Measurements from ENCODE around the gene GRIA4.

DNA sequence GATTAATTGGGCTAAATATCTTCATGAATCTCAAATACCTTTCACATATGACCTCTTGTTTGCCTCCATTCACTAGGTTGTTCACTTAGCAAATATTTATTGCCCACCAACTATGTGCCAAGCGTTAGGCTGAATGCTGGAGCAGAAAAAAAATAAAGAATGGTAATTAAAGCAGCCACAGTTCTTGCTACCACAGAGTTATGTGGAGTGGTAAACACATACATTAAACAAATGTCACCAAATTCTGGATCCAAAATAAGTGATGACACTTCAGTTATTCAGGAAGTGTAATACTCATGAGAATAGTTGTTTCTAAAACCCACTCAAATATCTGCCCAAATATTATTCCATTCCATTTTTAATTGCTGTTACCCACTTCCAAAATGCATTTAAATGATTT lies 128.4 kb downstream of the GRIA4 start:
- TF ChIP-seq, protein P1, sequence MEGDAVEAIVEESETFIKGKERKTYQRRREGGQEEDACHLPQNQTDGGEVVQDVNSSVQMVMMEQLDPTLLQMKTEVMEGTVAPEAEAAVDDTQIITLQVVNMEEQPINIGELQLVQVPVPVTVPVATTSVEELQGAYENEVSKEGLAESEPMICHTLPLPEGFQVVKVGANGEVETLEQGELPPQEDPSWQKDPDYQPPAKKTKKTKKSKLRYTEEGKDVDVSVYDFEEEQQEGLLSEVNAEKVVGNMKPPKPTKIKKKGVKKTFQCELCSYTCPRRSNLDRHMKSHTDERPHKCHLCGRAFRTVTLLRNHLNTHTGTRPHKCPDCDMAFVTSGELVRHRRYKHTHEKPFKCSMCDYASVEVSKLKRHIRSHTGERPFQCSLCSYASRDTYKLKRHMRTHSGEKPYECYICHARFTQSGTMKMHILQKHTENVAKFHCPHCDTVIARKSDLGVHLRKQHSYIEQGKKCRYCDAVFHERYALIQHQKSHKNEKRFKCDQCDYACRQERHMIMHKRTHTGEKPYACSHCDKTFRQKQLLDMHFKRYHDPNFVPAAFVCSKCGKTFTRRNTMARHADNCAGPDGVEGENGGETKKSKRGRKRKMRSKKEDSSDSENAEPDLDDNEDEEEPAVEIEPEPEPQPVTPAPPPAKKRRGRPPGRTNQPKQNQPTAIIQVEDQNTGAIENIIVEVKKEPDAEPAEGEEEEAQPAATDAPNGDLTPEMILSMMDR (IDR thresholded peaks at IDR 0.05; ENCODE audit: insufficient read depth, low read length, poor library complexity, severe bottlenecking): no peak
- TF ChIP-seq EZH2phosphoT487 (conservative IDR thresholded peaks at IDR 0.05; ENCODE audit: low read length): no peak
